GM21717 (cell line): Measurements from ENCODE around the gene BTBD6.
A peak's percentile ranks its signal among the peaks of the same experiment; 100 is the strongest.

ENCODE experiments used
- ATAC-seq: cut with Tn5 transposase; IDR thresholded peaks from one replicate; pipeline ENCODE4 v1.9.1; 2021; ENCODE audit warnings: mild to moderate bottlenecking, moderate library complexity; ENCODE audit not compliant: unreplicated experiment

The BTBD6 gene

DNA sequence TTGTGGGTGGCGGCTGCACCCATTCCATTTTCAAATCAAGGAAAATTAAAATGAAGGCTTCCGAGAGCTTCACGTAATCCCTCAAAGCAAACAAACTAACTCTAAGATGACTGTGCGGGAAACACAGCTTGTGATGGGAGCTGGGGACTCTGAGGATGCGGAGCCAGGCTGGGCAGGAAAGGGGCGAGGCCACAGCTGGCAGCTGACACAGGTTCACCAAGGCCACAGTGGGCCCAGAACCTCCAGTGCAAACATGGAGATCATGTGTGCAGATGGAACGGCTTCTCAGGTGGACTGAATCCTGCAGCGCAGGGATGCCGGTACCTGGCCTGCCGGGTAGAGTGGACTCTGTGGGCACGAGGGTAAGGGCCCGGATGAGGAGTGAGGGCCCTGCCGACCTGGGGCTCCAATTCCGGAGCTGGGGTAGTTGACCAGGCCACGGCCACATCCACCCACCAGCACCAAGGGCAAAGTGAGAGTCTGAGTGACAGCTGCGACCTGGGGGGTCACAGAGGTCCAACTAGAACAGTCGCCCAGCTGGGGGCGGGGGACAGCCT, 19.2 kb upstream of the BTBD6 start:
- no peak for ATAC-seq

DNA sequence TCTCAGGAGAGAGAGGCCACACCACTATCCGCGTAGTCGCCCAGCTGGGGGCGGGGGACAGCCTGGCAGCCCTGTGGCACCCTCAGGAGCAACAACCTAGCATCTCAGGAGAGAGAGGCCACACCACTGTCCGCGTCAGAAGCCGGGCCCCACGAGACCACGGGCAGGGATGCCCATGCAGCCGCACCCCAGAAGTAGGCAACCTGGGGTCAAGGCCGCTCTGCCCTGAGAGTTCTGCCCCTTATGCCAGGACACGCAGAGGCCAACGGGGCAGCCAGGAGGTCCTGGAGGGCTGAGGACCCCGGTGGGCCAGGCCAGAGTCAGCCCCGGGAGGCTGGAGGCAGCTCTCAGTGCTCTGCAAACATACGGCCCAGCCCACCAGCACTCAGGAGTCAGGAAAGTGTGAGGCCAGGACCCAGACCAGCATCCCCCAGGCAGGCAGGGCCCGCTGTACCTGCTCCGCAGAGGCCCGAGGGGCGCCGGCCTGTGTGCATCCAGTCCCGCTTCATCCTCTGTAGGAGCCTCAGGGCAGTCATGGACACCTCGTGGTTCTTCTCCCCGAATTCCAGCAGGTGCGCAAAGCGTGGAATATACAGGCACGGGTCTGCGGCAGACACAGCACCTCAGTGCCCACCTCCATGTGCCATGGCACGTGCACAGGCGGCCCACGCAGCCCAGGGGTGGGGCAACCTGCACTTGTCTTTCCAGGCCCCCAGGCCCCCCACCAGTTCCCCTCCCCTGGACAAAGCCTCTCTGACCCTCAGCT, 7.3 kb upstream of the BTBD6 start:
- ATAC-seq, result no peak

DNA sequence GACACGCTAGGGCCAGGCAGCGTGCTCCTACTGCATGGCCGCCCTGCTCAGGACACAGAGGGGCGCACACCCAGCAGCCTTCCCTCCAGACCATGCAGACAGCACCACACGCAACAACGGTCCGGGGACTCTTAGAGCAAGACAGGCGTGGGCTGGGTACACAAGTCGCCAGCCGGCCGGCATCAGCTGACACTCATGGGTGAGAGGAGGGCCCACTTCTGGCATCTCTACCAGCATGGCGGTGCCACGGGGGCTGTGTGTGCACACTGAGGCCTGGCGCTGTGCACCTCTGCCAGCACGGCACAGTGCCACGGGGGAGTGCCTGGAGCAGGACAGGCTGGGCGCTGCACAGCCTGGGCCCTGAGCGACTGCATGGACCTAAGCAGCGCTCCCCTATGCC, 6.7 kb upstream of the BTBD6 start:
- no peak for ATAC-seq

DNA sequence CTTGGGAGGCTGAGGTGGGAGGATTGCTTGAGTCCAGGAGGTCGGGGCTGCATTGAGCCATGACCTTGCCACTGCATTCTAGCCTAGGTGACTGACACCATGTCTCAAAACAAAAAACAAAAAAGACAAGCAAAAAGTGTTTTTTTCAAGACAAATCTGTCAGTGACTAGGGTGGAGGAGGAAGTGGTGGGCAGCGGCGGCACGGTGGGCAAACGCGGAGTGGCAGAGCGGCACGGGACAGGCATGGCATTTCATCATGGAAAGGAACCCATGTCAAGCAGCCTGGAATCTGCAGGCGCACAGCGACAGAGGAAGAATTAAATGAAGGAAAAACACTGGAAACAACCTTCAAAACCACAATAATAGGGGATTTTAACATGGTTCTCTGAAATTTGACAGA, 4.0 kb upstream of the BTBD6 start:
- no peak for ATAC-seq

DNA sequence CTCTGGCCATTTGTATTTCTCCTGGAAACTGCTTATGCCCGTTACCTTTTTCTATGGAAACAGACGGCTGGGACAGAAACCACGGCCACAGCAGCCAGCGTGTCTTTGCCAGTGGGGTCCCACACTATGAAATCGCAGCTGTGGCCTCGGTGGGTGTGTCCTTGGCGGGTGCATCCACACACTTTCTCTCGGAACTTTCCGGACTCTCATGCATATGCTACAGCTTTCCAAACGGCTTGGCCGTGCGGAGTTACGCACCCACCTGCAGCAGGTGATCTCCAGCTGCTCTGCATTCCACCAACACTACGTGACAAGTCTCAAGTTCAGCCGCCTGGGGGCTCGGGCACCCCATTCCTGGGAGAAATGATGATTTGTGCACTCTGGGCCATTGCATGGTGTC, 1.3 kb upstream of the BTBD6 start:
- ATAC-seq, result no peak

DNA sequence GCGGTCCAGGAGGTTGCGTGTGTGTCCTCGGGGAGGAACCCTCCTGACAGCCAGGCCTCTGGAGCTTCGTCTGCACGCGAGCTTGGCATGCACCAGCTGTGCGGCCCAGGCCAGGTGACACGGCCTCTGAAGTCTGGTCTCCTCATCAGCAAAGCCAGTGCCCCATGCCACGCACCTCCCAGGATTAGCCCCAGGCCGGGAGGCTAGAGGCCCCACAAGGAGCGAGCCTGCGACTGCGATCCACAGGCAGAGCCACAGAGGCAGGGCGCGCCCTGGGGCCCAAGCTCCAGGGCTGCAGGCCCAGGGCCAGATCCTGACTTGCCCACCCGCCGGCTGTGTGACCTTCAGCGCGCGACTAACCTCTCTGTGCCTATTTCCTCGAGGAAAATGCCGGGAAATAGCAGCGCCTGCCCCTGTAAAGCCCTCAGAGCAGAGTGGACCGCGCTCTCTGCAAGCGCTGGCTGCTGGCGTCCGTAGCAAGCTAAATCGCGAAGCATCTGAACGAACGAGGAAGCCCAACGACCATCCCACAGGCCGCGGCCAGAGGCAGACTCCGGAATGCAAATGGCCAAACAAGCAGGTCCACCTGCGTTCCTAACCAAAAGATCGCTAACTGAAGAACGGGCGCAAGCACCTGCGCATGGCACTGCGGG, 492 bp upstream of the BTBD6 start:
- ATAC-seq, result peak; percentile 22

DNA sequence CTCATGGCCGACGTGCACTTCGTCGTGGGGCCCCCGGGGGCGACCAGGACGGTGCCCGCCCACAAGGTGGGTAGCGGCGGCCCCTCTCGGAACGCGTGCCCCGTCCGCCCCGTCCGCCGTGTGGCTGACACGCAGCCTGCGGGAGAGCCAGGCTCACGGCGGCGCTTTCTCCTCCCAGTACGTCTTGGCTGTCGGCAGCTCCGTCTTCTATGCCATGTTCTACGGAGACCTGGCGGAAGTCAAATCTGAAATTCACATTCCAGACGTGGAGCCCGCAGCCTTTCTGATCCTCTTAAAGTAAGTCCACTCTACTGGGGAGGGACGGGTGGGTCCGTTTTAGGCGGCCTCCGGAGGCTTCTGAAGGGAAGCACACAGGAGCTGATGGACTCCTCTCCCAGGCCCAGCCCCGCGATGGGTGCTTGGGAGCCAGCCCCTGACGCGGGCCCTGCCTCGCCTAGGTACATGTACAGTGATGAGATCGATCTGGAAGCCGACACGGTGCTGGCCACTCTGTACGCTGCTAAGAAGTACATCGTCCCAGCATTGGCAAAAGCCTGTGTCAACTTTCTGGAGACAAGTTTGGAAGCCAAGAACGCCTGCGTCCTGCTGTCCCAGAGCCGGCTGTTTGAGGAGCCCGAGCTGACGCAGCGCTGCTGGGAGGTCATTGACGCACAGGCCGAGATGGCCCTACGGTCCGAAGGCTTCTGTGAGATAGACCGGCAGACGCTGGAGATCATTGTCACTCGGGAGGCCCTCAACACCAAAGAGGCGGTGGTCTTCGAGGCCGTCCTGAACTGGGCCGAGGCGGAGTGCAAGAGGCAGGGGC, 1.1 kb downstream of the BTBD6 start:
- no peak for ATAC-seq

DNA sequence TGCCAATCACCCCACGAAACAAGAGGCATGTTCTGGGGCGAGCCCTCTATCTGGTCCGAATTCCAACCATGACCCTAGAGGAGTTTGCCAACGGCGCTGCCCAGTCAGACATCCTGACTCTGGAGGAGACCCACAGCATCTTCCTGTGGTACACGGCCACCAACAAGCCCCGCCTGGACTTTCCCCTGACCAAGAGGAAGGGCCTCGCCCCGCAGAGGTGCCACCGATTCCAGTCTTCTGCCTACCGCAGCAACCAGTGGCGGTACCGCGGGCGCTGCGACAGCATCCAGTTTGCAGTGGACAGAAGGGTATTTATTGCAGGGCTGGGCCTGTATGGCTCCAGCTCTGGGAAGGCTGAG, 1.7 kb downstream of the BTBD6 start:
- ATAC-seq, result no peak

DNA sequence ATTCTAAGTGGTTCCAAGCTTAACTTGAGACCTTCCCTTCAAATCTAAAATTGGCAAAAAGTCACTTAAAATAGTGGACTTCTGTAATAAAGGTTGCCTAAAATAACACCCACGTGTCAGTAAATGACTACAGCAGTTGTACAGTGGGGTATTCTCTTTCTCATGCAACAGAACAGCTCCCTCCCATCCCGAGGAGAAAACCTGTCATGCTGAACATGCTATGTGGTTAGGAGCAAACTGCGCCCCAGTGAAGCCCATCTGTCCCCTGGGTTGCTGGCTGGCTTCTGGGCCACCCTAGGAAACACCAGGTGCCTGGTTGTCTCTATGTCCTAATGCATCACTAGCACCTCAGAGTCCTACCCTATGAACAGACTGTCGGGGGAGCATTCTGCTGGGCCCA, 2.7 kb downstream of the BTBD6 start:
- ATAC-seq, result no peak

DNA sequence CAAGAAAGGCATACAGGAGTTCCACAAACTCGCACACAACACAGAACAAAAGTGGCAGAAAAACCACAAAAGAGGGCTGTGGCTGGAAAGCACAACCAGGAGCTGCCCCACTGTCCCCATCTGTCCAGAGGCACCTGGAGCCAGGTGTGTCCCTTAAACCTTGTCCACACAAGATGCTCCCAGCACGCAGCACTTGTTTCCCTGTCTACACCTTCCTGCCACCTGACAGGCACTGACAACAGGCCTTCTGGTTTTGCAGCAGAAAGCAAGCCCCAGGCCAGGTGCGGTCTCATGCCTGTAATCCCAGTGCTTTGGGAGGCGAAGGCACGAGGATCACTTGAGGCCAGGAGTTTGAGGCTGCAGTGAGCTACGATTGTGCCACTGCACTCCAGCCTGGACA, 3.6 kb downstream of the BTBD6 start:
- no peak for ATAC-seq

DNA sequence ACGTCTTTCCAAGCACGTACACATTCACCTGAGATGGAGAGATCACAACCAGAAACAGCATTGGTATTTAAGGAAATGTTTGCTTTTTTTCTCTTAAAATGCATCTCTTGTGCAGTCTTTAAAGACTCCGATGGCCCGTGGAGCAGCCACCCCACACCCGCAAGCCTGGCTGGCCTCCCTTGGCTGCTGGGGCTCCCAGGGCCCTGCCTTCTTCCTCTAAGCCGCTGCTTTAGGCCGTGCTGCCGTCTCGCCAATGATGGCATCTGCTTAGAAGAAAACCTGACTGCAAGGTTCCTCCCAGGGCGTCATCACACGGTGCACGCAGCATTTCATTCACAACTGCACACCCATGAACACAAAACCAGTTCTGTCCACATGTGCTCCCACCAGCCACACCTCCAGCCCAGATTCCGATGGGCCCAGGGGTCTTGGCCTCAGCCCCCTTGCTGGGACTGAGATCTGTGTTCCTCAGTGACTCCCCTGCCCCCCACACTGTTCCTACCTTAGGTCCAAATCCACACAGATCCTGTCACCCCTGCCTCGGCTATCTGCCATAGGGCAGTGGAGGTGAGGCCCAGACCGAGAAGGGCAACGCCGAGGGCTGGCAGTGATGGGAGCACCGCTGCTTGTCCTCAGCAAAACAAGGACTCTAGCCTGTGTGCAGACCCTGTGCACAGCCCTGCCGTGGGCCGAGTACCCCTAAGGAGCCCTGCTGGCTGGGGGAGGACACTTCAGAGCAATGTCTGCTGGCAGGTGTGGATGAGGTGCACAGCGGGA, 4.4 kb downstream of the BTBD6 start:
- ATAC-seq, result no peak

DNA sequence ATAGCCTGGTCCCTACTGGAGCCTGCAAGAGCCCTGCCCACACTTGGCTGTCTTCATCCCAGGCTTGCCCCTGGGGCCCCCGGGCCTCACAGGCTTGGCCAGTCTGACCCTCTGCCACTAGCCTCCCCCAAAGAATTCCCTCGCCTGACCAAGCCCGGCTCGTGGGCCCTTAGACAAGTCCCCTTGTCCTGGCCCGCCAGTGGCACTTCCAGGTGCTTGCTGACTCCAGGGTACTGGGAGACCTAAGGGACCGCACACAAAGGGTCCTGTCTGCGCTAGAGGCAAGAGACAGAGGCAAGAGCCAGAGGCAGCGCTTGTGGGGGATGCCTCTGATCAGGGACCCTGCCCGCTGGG, 5.0 kb downstream of the BTBD6 start:
- no peak for ATAC-seq

DNA sequence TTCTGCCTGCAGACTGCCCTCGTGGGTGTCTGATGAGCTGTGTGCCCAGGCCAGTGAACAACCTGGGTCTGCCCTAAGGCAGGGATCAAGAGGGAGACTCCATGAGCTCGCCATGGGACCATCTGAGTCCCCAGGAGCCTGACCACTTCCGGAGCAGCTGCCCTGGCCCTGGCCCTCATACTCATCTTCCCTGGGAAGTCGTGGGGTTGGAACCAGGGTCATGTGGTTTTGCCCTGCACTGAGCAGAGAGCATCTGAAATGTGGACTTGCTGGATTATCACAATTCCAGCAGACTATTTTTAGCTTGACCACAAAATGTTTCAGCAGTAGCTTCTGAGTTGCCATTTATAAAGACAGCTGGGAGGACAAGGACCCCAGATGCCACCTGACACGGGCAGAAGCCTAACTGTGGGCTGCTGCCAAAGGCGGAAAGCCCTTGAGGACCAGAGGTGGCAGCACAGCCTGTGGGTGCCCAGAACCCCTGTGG, 6.7 kb downstream of the BTBD6 start:
- ATAC-seq, result no peak

DNA sequence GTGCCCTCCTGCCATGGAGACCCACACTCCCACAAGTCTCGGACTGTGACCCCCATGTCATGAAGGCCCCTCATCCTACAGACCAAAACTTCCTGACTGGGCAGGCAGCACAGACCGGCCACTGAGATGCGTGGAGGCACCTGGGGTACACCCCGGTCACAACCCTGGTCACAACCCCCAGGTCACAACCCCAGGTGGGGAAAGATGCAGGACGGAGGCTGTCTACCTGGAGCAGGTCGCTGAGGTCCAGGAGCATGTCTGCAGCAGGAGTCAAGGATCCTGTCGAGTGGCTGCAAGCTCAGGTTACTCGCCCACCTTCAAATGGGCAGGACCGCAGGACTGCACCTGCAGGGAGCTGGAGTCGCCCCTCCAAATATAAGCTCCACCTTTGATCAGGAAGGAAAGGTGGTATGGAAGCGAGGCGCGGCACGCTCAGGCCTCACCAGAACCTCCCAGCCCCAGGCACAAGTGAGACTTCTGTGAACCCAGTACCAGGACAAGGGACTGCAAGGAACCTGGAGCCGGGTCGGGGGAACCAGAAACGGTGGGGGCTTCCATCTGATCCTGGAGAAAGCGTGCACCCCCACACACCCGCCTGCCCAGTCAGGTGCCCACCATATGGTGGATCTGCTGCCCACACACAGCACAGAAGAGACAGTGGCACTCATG, 8.1 kb downstream of the BTBD6 start:
- no peak for ATAC-seq

DNA sequence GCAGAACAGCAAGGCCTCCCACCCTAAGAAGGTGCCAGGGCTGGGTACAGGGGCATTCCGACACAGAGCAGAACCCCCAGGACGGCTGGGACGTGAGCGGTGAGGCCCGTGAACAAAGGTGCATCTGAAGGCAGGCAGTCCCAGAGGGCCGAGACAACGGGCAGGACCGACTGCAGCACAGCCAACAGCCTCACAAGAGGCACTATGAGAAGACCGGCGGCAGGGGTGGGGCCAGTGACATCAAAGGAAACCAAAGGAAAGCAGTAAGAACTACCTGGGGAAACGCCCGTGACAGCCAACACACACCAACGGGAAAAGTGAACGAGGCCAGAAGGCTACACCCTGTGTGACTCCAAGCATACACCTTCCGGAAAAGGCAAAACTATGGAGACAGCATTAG, 9.1 kb downstream of the BTBD6 start:
- no peak for ATAC-seq

DNA sequence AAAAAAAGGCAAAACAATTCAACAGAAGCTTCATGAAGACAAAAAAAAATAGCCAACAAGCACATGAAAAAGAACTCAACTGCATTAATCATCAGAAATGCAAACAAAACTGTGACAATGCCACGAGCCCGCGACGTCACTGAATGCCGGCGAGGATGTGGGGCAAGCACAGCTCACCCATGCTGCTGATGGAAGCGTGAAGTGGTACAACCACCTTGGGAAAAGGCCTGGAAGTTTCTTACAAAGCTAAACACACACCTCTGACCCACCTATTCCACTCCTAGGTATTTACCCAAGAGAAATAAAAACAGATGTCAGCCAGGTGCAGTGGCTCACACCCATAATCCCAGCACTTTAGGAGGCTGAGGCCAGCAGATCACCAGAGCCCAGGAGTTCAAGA, 10.5 kb downstream of the BTBD6 start:
- no peak for ATAC-seq

DNA sequence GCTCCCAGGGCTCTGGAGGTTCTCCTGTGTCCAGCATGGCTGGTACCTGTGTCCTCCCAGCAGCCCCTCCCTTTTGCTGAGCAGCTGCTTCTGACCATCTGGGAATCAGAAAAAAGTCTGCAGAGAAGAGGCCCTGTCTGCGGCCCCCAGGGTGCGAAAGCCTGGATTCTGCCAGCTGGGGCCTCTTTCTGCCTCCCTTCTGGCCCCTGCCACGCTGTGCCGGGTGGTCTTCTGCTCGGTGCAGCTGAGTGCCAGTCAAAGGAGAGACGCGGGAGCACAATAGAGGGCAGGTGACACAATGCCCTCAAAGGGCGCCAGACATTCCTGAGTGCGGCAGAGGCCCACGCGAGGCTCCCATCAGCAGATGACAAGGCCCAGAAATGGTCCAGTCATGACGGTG, 12.6 kb downstream of the BTBD6 start:
- ATAC-seq, result no peak

DNA sequence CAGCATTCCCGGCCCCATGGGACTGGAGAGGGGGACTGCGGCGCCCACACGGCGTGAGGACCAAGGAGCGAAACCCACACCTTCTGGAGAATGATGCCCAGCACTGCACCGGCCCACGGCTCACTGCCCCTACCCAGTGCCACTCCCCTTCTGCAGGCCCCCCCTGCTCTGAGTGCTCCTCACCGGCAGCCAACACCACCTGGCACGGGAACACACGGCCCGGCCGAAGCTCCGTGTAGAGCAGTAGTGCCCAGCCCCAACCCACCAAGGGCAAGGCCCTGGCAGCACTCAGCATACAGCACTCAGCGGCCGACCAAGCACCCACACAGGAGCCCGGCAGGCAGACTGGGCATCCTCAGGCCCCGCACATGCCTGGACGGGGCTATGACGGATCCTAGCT, 13.4 kb downstream of the BTBD6 start:
- no peak for ATAC-seq

DNA sequence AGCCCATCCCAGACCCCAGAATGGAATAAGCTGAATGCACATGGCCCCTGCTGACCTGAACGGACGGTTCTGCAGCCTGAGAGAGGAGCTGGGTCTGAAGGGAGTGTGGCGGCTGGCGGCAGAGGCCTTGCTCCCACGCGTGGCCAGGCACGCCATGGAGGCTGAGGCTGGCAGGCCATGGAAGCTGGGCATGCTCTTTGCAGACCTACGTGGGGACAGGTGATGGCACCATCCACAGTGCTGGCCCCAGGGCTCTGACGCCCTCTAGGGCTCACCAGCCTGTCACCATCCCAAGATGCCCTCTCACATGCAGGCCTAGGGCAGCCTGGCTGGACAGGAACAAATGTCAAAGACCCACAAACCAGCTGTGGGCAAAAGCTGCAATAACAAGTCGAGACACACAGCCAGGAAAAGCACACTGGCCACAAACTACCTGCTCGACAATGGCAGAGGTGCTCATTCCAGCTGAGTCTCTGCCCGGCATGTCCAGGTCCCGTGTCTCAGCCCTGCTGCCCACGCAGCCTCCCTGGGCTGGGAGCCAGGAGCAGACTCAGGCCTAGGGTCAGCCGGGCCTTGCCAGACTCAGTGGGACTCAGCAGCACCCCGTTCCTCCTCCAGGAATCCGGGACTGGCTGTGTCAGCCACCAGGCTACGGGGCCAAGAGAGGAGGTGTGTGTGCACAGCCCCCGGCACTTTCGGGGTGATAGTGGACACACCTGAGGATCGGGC, 19.7 kb downstream of the BTBD6 start:
- ATAC-seq, result no peak
